K562 (cell line): ENCODE data around the gene TMEM123. TPM values are rescaled to one million over a fixed set of nuclear protein-coding genes. Genes with fewer than 3 reads are reported as not detected.

Experiments used
- ARID1B ChIP-seq: fragments of 450-650 bp; IDR thresholded peaks from 2 replicates; pipeline ENCODE4 v1.6.1; 2016; ENCODE audit warnings: antibody characterized with exemption, mild to moderate bottlenecking, inconsistent platforms
- C11orf30 ChIP-seq: fragments of 450-650 bp; IDR thresholded peaks from 2 replicates; pipeline ENCODE4 v1.6.1; 2016; ENCODE audit warnings: low read depth, mild to moderate bottlenecking
- CBFA2T3 ChIP-seq: fragments of 450-650 bp; IDR thresholded peaks from 2 replicates; pipeline ENCODE4 v1.6.1; 2017
- CC2D1A ChIP-seq: fragments of 450-650 bp; IDR thresholded peaks from 2 replicates; pipeline ENCODE4 v1.6.1; 2017; ENCODE audit warnings: mild to moderate bottlenecking
- DPF2 ChIP-seq: fragments of 450-650 bp; IDR thresholded peaks from 2 replicates; pipeline ENCODE4 v1.6.1; 2016
- FOXM1 ChIP-seq, 2 experiments: fragments of 450-650 bp in 1 of 2; sonication (generic) in 1 of 2; formaldehyde crosslinking in 1 of 2; IDR thresholded peaks; 2 replicates each; pipeline versions ENCODE4 v1.6.1 to v1.9.0; 2017 to 2022; ENCODE audit warnings: low read depth in 2 of 2, mild to moderate bottlenecking in 2 of 2, missing genetic modification reagents in 1 of 2, moderate library complexity in 1 of 2
- GATAD2A ChIP-seq: fragments of 450-650 bp; IDR thresholded peaks from 2 replicates; pipeline ENCODE4 v1.6.1; 2017
- GTF2B ChIP-seq: IDR thresholded peaks from 2 replicates; pipeline ENCODE4 v1.6.1; 2011; ENCODE audit not compliant: insufficient read length; ENCODE audit errors: extremely low read depth
- MTA2 ChIP-seq: fragments of 450-650 bp; IDR thresholded peaks from 2 replicates; pipeline ENCODE4 v1.6.1; 2016; ENCODE audit warnings: low read depth
- NCOR1 ChIP-seq: fragments of 450-650 bp; IDR thresholded peaks from 2 replicates; pipeline ENCODE4 v1.6.1; 2016; ENCODE audit warnings: mild to moderate bottlenecking, moderate library complexity
- RBM15 ChIP-seq: fragments of 200-400 bp; formaldehyde crosslinking; IDR thresholded peaks from 2 replicates; pipeline ENCODE4 v1.6.1; 2018; ENCODE audit warnings: mild to moderate bottlenecking, low read length, moderate library complexity; ENCODE audit not compliant: insufficient read depth
- RFX1 ChIP-seq: fragments of 450-650 bp; IDR thresholded peaks from 2 replicates; pipeline ENCODE4 v1.6.1; 2016; ENCODE audit warnings: mild to moderate bottlenecking, moderate library complexity
- SMARCE1 ChIP-seq: fragments of 450-650 bp; IDR thresholded peaks from 2 replicates; pipeline ENCODE4 v1.7.1; 2016; ENCODE audit warnings: mild to moderate bottlenecking
- TAL1 ChIP-seq: fragments of 450-650 bp; IDR thresholded peaks from 2 replicates; pipeline ENCODE4 v1.6.1; 2016; ENCODE audit warnings: mild to moderate bottlenecking
- TCF3 ChIP-seq: sonication (generic); formaldehyde crosslinking; IDR thresholded peaks from 2 replicates; pipeline ENCODE4 v1.4.0; 2020; ENCODE audit warnings: mild to moderate bottlenecking, missing genetic modification reagents
- TEAD4 ChIP-seq, 2 experiments: sonication (generic) in 1 of 2; formaldehyde crosslinking in 1 of 2; IDR thresholded peaks; 2 replicates each; pipeline versions ENCODE4 v1.6.1 to v1.8.0; 2012 to 2022; ENCODE audit warnings: borderline replicate concordance in 1 of 2, inconsistent platforms in 1 of 2, low read length in 1 of 2, mild to moderate bottlenecking in 1 of 2, missing genetic modification reagents in 1 of 2
- ZBED1 ChIP-seq: IDR thresholded peaks from 2 replicates; pipeline ENCODE4 v1.6.1; 2014
- ZBTB5 ChIP-seq: fragments of 450-650 bp; IDR thresholded peaks from 2 replicates; pipeline ENCODE4 v1.6.1; 2017; ENCODE audit warnings: antibody characterized with exemption
- polyA plus RNA-seq, 8 experiments: library from polyadenylated mRNA; depleted of rRNA in 4 of 8; stranded (reverse) in 5 of 8; unstranded in 3 of 8; fragments of >200 nt; fragmentation: Nextera tagmentation in 2 of 8; fragmentation: Illumina TruSeq in 1 of 8; extraction: Ambion mirVana in 2 of 8; extraction: Trizol in 1 of 8; gene quantifications; 2 replicates each; pipeline versions ENCODE4 v1.2.1 to v1.2.3, GENCODE V29; 2011 to 2014; ENCODE audit warnings: inconsistent platforms in 1 of 8, missing spikeins in 1 of 8
- total RNA-seq, 7 experiments: library from RNA; depleted of rRNA in 6 of 7; stranded (reverse); fragments of >200 nt in 6 of 7; fragmentation: Illumina TruSeq in 2 of 7; extraction: Trizol in 2 of 7; gene quantifications; 2 replicates each; pipeline versions ENCODE4 v1.2.1 to v1.2.3, GENCODE V29; 2011 to 2021; ENCODE audit warnings: low replicate concordance in 1 of 7
- TF ChIP-seq, protein P1 (sequence below), 2 experiments: fragments of 250-450 bp in 1 of 2; fragments of 450-650 bp in 1 of 2; sonication (Bioruptor Pico) in 1 of 2; IDR thresholded peaks; 2 replicates each; pipeline versions ENCODE4 v1.6.1 to v1.8.0; 2016 to 2021; ENCODE audit warnings: mild to moderate bottlenecking in 2 of 2, moderate library complexity in 2 of 2, missing compliant biosample characterization in 1 of 2, missing genetic modification characterization in 1 of 2
- TF ChIP-seq, protein P2 (sequence below): fragments of 200-800 bp; sonication (Bioruptor generic); IDR thresholded peaks from 2 replicates; pipeline ENCODE4 v1.6.1; 2017; ENCODE audit warnings: missing genetic modification characterization, missing compliant biosample characterization
- TF ChIP-seq, protein P3 (sequence below), 2 experiments: fragments of 200-800 bp in 1 of 2; sonication (Bioruptor generic) in 1 of 2; sonication (generic) in 1 of 2; formaldehyde crosslinking in 1 of 2; IDR thresholded peaks in 1 of 2; conservative IDR thresholded peaks in 1 of 2; 2 replicates each; pipeline versions ENCODE4 v1.5.0 to v1.6.1; 2016 to 2020; ENCODE audit warnings: missing compliant biosample characterization in 1 of 2, missing genetic modification characterization in 1 of 2, missing genetic modification reagents in 1 of 2

The TMEM123 gene
- total and polyA plus RNA-seq, 9 of the 15 experiments (the other 6 are each of a cell fraction or from before 2014, with no cell fraction given): 19.8 to 344 (median 82.4) TPM

DNA sequence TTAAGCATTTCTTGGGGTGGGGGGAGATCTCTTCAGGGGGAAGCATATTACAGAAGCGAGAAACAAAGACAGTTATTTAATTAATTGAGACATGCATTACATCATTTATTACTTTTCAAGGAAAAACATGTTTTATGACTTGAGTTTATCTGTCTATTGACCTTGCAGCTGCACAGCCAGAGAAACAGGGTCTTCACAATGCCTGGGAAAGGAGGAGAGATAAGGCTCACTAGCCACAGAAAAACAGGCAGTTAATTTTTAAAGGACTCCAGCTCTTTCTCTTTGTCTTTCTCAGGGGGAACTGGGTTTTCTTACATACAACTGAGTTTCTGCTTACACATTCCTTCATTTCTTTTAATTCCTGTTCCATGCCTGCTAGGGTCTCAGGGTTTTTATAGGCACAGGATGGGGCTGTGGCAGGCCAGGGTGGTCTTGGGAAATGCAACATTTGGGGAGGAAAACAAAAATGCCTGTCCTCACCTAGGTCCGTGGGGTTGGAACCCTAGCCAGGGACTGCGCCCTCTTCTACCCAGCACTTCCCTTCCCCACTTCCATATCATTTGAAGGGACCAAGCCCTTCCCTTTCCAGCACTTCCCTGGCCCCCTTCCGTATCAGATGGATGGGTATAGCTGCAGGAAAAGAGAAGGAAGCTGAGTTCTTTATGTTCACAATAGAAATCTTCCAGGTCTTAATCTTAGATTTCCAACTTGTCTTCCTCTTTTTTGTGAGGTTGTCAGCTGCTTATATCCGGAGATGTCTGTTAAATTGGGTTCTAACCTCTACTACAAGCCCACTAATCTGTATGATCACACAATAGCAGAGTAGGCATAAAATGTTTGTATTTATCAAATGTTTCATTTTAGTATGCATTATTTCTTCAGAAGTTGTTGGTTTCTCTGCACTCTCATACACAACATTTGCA lies 67.2 kb downstream of the TMEM123 start (continued):
- TF ChIP-seq, protein P1, sequence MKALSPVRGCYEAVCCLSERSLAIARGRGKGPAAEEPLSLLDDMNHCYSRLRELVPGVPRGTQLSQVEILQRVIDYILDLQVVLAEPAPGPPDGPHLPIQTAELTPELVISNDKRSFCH (CRISPR knock-in tag; IDR thresholded peaks at IDR 0.05): no peak
- TF ChIP-seq, protein P1 (tag; IDR thresholded peaks at IDR 0.05): 0 out of 2 replicates have a peak, but pooled peaks have one; percentile 21
- TF ChIP-seq TAL1 (peak; percentile 50; the same call in 1 of the 2 replicates), ZBTB5 (peak; percentile 90), TEAD4 (IDR thresholded peaks at IDR 0.05; ENCODE audit: low read length) (peak; percentile 50; the same call in 1 of the 2 replicates), TEAD4 (CRISPR knock-in tag; IDR thresholded peaks at IDR 0.05; ENCODE audit: borderline replicate concordance) (no peak), DPF2 (0 out of 2 replicates have a peak, but pooled peaks have one; percentile 68), RFX1 (no peak), GTF2B (no peak), MTA2 (peak; percentile 30; the same call in 1 of the 2 replicates), GATAD2A (0 out of 2 replicates have a peak, but pooled peaks have one; percentile 20), C11orf30 (no peak), CC2D1A (peak; percentile 86), RBM15 (no peak), ARID1B (peak; percentile 81), ZBED1 (no peak), FOXM1 (IDR thresholded peaks at IDR 0.05; ENCODE audit: low read depth) (peak; percentile 67), FOXM1 (CRISPR knock-in tag; IDR thresholded peaks at IDR 0.05; ENCODE audit: low read depth) (no peak), SMARCE1 (peak; percentile 50; the same call in 1 of the 2 replicates), CBFA2T3 (peak; percentile 75), NCOR1 (peak; percentile 71; the same call in 1 of the 2 replicates), TCF3 (CRISPR knock-in tag) (peak; percentile 76)
- TF ChIP-seq, protein P2, sequence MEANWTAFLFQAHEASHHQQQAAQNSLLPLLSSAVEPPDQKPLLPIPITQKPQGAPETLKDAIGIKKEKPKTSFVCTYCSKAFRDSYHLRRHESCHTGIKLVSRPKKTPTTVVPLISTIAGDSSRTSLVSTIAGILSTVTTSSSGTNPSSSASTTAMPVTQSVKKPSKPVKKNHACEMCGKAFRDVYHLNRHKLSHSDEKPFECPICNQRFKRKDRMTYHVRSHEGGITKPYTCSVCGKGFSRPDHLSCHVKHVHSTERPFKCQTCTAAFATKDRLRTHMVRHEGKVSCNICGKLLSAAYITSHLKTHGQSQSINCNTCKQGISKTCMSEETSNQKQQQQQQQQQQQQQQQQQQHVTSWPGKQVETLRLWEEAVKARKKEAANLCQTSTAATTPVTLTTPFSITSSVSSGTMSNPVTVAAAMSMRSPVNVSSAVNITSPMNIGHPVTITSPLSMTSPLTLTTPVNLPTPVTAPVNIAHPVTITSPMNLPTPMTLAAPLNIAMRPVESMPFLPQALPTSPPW (CRISPR knock-in tag): peak; percentile 43
- TF ChIP-seq, protein P3, sequence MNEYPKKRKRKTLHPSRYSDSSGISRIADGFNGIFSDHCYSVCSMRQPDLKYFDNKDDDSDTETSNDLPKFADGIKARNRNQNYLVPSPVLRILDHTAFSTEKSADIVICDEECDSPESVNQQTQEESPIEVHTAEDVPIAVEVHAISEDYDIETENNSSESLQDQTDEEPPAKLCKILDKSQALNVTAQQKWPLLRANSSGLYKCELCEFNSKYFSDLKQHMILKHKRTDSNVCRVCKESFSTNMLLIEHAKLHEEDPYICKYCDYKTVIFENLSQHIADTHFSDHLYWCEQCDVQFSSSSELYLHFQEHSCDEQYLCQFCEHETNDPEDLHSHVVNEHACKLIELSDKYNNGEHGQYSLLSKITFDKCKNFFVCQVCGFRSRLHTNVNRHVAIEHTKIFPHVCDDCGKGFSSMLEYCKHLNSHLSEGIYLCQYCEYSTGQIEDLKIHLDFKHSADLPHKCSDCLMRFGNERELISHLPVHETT (CRISPR knock-in tag; conservative IDR thresholded peaks at IDR 0.05 in 1 of 2, IDR thresholded peaks at IDR 0.05 in 1 of 2): peak in 1 of 2 experiments; percentile 41; a peak in 2 of 4 replicates
